Dendritic cell treated with granulocyte-macrophage colony-stimulating factor and Interleukin-4, amounts not matched to agents 40 ng/mL and 50 ng/mL, for 4 days (primary cell): ENCODE data around the gene MYMK.

ENCODE experiments used
- H3K27ac Mint-ChIP-seq: one replicate; pipeline ENCODE4 v1.8.0; 2022; ENCODE audit warnings: mild to moderate bottlenecking, mixed read lengths
- H3K27me3 Mint-ChIP-seq: one replicate; pipeline ENCODE4 v1.8.0; 2022; ENCODE audit warnings: mild to moderate bottlenecking, mixed read lengths
- H3K36me3 Mint-ChIP-seq: one replicate; pipeline ENCODE4 v1.8.0; 2022; ENCODE audit warnings: low read depth, mixed read lengths
- H3K4me1 Mint-ChIP-seq: one replicate; pipeline ENCODE4 v1.8.0; 2022; ENCODE audit warnings: low read depth, mixed read lengths
- H3K4me3 Mint-ChIP-seq: one replicate; pipeline ENCODE4 v1.8.0; 2022; ENCODE audit warnings: mild to moderate bottlenecking, moderate library complexity, mixed read lengths
- H3K9me3 Mint-ChIP-seq: one replicate; pipeline ENCODE4 v1.8.0; 2022; ENCODE audit warnings: mixed read lengths
- intact Hi-C: fragments of 100-400 bp; cut with micrococcal nuclease; formaldehyde crosslinking; loops from one replicate; pipeline ENCODE4 v1.15.0; 2022

The MYMK gene

GRCh38 chr9:133514460-133515239 lies 10.1 kb downstream of the MYMK start:
- no peak overlapping the region for H3K27ac Mint-ChIP-seq
- peaks cover 2% of the 10 kb centered on the region for H3K4me1 Mint-ChIP-seq
- no peaks in the 10 kb centered on the region for H3K9me3 Mint-ChIP-seq
- peaks cover 6% of the 10 kb centered on the region for H3K27me3 Mint-ChIP-seq
- H3K36me3 Mint-ChIP-seq: no peaks in the 10 kb centered on the region
- H3K4me3 Mint-ChIP-seq: no peak overlapping the region
- intact Hi-C loops: no loop called here

GRCh38 chr9:133513214-133514100 lies 11.3 kb downstream of the MYMK start:
- peaks cover 4% of the 10 kb centered on the region for H3K4me1 Mint-ChIP-seq
- no peaks in the 10 kb centered on the region for H3K9me3 Mint-ChIP-seq
- intact Hi-C loops: no loop called here
- no peaks in the 10 kb centered on the region for H3K36me3 Mint-ChIP-seq
- no peak overlapping the region for H3K4me3 Mint-ChIP-seq
- H3K27ac Mint-ChIP-seq: no peak overlapping the region
- peaks cover 14% of the 10 kb centered on the region for H3K27me3 Mint-ChIP-seq

DNA sequence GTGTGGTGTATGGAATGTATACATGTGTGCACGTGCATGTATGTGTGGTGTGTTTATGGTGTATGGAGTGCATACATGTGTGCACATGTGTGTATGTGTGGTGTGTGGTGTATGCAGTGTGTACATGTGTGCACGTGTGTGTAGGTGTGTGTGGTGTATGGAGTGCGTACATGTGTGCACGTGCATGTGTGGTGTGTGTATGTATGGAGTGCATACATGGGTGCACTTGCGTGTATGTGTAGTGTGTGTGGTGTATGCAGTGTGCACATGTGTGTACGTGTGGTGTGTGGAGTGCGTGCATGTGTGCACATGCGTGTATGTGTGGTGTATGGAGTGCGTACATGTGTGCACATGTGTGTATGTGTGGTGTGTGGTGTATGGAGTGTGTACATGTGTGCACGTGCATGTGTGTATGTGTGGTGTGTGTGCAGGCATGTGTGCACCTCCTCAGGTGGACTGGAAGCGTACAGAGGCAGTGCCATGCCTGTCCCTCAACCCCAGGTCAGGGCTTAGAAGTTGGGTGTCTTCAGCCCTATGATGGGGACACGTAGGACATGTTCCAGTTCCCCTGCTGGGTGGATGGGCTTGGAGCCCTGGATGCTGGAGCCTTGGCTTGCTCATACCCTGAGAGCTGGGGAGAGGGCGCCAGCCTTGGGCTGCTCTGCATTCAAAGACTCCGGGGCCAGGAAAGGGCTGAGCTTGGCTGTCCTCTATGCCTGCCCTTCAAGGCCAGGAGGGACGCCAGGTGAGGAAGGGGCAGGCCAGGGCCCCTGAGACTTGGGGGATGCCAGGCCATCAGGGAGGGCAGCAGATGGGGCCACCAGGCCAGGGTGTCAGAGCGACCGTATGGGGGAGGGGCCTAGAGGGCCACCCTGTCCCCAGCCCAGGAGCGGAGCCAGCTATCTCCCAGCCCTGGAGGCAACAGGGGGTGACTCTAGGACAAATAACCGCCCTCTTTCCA lies 12.2 kb downstream of the MYMK start:
- H3K27me3 Mint-ChIP-seq: peaks cover 17% of the 10 kb centered on the region
- no peaks in the 10 kb centered on the region for H3K9me3 Mint-ChIP-seq
- no peaks in the 10 kb centered on the region for H3K36me3 Mint-ChIP-seq
- H3K4me3 Mint-ChIP-seq: no peak overlapping the region
- H3K4me1 Mint-ChIP-seq: peaks cover 4% of the 10 kb centered on the region
- no peak overlapping the region for H3K27ac Mint-ChIP-seq
- intact Hi-C loops: no loop called here

GRCh38 chr9:133511607-133512006 lies 13.2 kb downstream of the MYMK start:
- H3K9me3 Mint-ChIP-seq: no peaks in the 10 kb centered on the region
- H3K27ac Mint-ChIP-seq: no peak overlapping the region
- H3K36me3 Mint-ChIP-seq: no peaks in the 10 kb centered on the region
- H3K4me3 Mint-ChIP-seq: no peak overlapping the region
- intact Hi-C loops: no loop called here
- H3K4me1 Mint-ChIP-seq: peaks cover 4% of the 10 kb centered on the region
- H3K27me3 Mint-ChIP-seq: peaks cover 17% of the 10 kb centered on the region

DNA sequence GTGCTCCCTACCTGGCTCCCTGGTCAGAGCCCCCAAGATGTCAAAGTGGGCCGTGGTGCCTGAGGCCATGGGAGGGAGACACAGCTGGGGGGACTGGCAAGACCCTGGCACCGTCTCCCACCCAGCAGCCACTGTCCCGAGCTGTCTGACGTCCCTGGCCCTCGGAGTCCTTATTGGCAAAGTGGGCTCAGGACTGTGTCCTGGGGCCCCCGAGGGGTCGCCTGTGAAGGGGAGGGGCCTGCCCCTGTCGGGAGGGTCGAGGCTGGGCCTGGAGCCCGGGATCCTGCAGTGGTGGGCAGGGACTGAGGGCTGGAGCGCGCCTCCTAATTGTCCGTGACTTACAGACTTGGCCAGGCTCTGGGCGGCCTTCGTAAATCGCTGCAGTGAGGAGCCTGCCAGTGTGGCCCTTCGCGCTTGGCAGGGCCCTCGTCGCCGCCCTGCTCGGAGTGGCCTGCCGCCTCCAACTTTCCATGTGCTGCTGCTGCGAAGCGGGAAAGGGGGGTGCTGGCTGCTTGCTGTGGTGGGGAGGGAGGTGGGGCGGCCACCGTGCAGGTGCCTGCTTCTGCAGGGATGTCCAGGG lies 13.7 kb downstream of the MYMK start:
- Mint-ChIP-seq H3K27me3 (peaks cover 17% of the 10 kb centered on the region), H3K4me1 (peaks cover 4% of the 10 kb centered on the region), H3K36me3 (no peaks in the 10 kb centered on the region), H3K4me3 (no peak overlapping the region), H3K27ac (no peak overlapping the region), H3K9me3 (no peaks in the 10 kb centered on the region)
- intact Hi-C loops: no loop called here

DNA sequence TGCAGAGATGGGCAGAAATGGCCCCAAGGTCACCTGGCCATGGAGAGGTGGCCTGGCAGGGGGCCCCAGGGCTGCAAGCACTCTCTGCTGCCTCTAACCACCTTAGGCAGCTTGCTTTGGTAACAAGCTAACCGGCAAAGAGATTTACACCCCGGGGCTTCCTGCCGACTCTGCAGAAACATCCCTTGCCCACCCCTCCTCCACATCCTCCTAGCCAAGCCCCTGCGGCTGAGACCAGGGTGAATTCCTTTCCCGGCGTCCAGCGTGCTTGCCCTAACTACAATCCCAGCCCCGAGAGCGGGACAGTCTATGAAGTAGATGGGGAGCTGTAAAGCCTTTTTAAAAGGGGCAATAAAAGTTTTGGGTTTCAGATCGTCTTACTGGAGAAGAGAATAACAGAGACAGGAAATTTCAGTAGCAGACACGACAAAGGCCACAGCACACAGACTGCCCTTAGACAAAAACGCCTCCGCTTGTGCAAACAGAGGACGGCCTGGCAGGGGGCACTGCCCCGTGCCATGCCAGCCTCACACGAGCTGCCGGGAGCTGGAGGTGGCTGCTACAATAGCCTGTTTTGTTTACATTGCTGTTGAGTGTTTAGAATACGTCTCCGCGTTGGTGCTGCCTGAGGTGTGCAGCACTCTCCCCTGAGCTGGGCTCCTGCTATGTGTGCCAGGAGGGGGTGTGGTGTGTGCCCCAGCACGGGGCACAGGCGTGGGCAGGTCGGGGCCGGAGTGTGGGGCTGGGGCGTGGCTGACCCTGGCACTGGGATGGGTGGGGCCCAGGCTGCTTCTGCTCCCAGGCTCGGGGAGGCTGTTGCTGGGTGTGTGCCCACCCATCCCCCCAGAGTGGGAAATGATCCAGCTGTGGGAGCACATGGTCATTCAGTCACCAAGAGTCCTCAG lies 15.3 kb downstream of the MYMK start:
- Mint-ChIP-seq H3K36me3 (no peaks in the 10 kb centered on the region), H3K4me3 (no peak overlapping the region), H3K27ac (no peak overlapping the region), H3K9me3 (no peaks in the 10 kb centered on the region), H3K27me3 (peaks cover 17% of the 10 kb centered on the region), H3K4me1 (peaks cover 4% of the 10 kb centered on the region)
- intact Hi-C loops: no loop called here

DNA sequence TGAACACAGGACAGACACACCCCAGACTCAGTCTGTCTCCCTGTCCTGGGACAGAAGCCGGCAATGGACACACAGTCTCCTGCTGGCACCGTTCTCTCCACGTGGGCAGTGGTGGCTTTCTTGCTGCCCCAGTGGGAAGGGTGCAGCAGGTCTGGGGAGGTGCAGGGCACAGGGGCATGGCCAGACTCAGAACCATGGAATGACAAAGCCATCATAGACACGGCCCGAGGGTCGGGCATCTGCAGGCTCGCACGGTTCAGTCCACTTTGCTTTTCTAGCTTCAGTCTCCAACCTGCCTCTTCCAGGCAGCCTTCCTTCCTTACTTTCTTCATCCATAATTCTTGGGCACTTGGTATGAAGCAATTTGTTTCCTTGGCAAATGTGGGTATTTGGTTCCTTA lies 16.7 kb downstream of the MYMK start:
- intact Hi-C loops: no loop called here
- Mint-ChIP-seq H3K27me3 (peaks cover 22% of the 10 kb centered on the region), H3K36me3 (no peaks in the 10 kb centered on the region), H3K4me3 (no peak overlapping the region), H3K9me3 (no peaks in the 10 kb centered on the region), H3K27ac (no peak overlapping the region), H3K4me1 (peaks cover 4% of the 10 kb centered on the region)

DNA sequence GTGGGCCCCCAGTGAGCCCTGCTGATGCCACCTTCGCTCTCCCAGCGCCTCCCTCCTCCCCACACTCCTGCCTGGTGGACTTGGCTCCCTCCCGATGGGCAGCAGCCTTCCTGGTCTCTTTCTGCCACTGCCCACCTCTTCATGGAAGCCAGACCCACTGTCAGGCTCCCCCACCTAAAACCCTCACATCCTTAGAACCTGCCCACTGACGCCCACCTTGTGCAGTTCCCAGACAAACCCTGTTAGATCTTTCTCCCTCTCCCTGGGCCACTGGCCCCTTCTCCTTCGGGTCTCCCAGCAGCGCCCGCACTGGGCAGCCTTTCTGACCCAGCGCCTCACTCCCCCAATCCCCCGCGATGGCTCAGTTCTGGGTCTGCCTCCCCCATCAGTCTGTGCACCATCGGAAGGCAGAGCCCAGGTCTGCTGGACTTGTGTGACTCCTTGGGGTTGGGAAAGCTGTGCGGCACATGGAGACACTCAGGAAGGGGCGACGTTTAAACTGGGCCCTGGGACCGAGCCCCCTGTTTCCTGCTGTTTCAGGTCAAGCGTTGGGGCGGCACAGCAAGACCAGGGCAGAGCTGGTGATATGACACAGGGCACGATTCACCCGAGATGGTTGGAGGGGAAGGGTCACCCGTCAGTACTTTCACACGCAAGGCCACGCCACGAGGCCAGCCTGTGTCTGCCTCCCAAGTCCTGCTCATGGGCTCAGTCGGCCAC lies 17.4 kb downstream of the MYMK start:
- Mint-ChIP-seq H3K9me3 (peaks cover 4% of the 10 kb centered on the region), H3K4me3 (no peak overlapping the region), H3K4me1 (peaks cover 4% of the 10 kb centered on the region), H3K27ac (no peak overlapping the region), H3K36me3 (no peaks in the 10 kb centered on the region), H3K27me3 (peaks cover 23% of the 10 kb centered on the region)
- intact Hi-C loops: no loop called here

DNA sequence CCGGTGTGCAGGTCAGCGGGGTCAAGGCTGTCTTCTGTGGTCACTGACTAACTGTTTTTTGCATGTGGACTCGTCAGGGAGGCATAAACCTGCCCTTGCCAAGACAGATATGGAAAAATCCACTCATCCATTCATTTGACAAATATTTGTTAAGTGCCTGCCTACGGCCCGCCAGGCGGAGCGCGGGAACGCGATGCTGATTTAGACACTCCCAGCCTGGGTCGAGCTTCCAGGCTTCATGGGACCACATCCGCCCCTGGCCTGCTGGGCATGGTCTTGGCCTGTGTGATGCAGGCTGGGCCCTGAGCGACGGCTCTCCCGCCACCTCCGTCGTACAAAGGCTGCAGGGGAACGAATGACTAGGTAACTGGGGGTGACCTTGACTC lies 18.1 kb downstream of the MYMK start:
- H3K27ac Mint-ChIP-seq: no peak overlapping the region
- no peak overlapping the region for H3K4me3 Mint-ChIP-seq
- peaks cover 4% of the 10 kb centered on the region for H3K4me1 Mint-ChIP-seq
- peaks cover 26% of the 10 kb centered on the region for H3K27me3 Mint-ChIP-seq
- no peaks in the 10 kb centered on the region for H3K36me3 Mint-ChIP-seq
- peaks cover 11% of the 10 kb centered on the region for H3K9me3 Mint-ChIP-seq
- intact Hi-C loops: no loop called here

- H3K9me3 Mint-ChIP-seq: peaks cover 17% of the 10 kb centered on the region
- H3K27me3 Mint-ChIP-seq: peaks cover 27% of the 10 kb centered on the region
- H3K4me3 Mint-ChIP-seq: no peak overlapping the region
- no peaks in the 10 kb centered on the region for H3K36me3 Mint-ChIP-seq
- intact Hi-C loops: no loop called here
- H3K27ac Mint-ChIP-seq: no peak overlapping the region
- H3K4me1 Mint-ChIP-seq: peaks cover 4% of the 10 kb centered on the region
These were observed 18.7 kb downstream of the MYMK start for GRCh38 chr9:133505901-133506652.

DNA sequence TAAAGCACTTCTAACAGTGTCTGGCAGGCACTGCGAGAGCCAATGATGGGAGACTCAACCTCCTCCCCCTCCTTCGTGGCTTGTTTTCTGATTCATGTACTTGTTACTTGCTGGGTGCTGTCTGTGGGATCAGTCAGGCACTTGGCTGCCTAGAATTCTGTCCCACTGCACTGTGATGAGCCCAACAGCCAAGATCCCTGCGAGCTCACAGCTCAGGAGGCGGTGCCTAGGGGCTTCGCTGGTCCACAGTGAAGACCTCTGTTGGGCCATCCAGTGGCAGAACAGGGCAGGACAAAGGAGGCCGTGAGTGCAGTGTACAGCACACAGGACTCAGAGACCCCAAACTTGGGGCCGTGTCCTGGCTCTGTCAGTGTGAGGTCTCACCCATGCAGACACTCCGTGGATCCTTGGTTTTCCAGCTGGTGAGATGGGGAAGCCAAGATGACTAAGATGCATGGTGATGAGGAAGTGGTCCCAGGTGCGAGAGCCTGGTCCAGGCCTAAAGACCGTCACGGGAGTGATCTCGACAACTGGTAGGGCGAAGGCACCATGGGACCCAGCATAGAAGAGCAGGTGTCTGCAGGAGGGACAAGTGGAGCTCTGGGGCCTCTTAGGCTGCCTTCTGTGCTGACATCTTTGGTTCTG lies 19.5 kb downstream of the MYMK start:
- H3K27ac Mint-ChIP-seq: no peak overlapping the region

More for the DNA sequence above, 19.5 kb downstream of the MYMK start:
- Mint-ChIP-seq H3K36me3 (no peaks in the 10 kb centered on the region), H3K4me3 (no peak overlapping the region), H3K27me3 (peaks cover 25% of the 10 kb centered on the region), H3K9me3 (peaks cover 19% of the 10 kb centered on the region), H3K4me1 (peaks cover 4% of the 10 kb centered on the region)
- intact Hi-C loops: no loop called here
